ENCODE measurements around the gene ESRRA. TPM values are rescaled to one million over a fixed set of nuclear protein-coding genes. Genes with fewer than 3 reads are reported as not detected.

The ESRRA gene
- total RNA-seq, result 10 to 100 TPM; 18.5 to 21.7 TPM

DNA sequence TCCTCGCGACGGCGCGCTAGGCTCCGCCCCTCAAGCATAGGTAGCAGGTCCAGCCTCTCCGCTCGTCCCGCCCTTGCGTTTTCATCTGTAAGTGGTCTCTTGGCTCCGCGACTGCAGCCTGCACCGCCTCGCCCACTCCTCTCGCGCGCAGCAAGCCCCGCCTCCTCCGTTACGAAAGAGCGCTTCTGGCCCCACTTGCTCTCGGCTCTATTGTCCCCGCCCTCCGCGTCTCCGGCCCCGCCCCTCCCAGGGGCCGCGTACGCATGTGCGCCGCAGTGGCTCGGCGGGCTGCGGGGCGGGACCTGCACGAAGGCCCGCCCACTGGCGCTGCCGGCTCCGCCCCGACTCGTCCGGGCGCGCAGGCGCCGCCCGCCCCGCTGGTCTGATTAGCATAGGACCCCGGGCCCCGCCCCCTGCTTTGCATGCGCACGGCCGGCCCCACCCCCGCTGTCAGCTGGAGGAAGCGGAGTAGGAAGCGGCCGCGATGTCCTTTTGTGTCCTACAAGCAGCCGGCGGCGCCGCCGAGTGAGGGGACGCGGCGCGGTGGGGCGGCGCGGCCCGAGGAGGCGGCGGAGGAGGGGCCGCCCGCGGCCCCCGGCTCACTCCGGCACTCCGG, at the start of gene ESRRA:
TSS of gene ESRRA (plus strand) at position 450 of the 616 bp plus-strand sequence. CDS start 1,656 bp downstream, outside the sequence.
- Mint-ChIP-seq H3K4me3 (peak within 1 kb of the TSS; percentile 91), H3K27ac (peak within 1 kb of the TSS; percentile 91), H3K9me3 (no peaks in the 10 kb centered on the region), H3K36me3 (ENCODE audit: low read depth) (peaks cover 9% of the 10 kb centered on the region), H3K4me1 (ENCODE audit: low read depth) (peaks cover 39% of the 10 kb centered on the region), H3K27me3 (ENCODE audit: low read depth) (peaks cover 12% of the 10 kb centered on the region)
- peak; percentile 100 for DNase-seq
- CTCF ChIA-PET, result interaction anchor here (0.6 to 5.2 kb wide), 23 partner anchors 10 to 120 kb away, joined by 3 to 89 read pairs (median 4); partner anchors contain the start of genes BAD, FERMT3, GPR137 and KCNK4
- intact Hi-C loops (cut with micrococcal nuclease), result loop anchor here (1.0 to 2.0 kb wide), 13 partner anchors 12 to 474 kb away; partner anchors contain the start of genes CCDC88B, COX8A, DNAJC4 and FKBP2

DNA sequence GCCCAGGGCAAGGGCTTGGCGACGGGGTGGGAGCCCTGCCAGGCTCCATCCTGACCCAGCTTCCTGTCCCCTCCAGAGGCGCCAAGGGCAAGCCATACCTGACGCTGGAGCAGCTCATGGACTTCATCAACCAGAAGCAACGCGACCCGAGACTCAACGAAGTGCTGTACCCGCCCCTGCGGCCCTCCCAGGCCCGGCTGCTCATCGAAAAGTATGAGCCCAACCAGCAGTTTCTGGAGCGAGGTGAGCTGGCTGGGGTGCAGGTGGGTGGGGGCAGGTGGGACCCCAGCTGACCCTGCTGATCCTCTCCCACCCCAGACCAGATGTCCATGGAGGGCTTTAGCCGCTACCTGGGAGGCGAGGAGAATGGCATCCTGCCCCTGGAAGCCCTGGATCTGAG, 49.0 kb upstream of the ESRRA start:
- CTCF ChIA-PET, result interaction anchor here (1.3 kb wide), 1 partner anchor 42 kb away, joined by 4 read pairs; no protein-coding TSS in a partner anchor
- intact Hi-C loops (cut with micrococcal nuclease), result no loop called here
- Mint-ChIP-seq H3K4me1 (ENCODE audit: low read depth) (peaks cover 14% of the 10 kb centered on the region), H3K4me3 (no peak overlapping the region), H3K27me3 (ENCODE audit: low read depth) (no peaks in the 10 kb centered on the region), H3K36me3 (ENCODE audit: low read depth) (peaks cover 2% of the 10 kb centered on the region), H3K9me3 (no peaks in the 10 kb centered on the region), H3K27ac (no peak overlapping the region)
- no peak for DNase-seq

DNA sequence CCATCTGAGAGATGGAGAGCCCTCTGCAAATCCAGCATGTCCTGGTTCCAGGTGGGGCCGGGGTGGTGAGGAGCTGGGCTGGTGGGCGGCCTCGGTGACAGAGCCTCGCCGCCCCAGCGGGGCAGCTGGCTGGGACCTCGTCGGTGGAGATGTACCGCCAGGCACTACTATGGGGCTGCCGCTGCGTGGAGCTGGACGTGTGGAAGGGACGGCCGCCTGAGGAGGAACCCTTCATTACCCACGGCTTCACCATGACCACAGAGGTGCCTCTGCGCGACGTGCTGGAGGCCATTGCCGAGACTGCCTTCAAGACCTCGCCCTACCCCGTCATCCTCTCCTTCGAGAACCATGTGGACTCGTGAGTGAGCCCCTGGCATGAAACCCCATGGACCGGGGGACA, 47.0 kb upstream of the ESRRA start:
- DNase-seq, result no peak
- CTCF ChIA-PET, result no interaction called here
- Mint-ChIP-seq H3K4me1 (ENCODE audit: low read depth) (peaks cover 7% of the 10 kb centered on the region), H3K36me3 (ENCODE audit: low read depth) (peaks cover 2% of the 10 kb centered on the region), H3K4me3 (no peak overlapping the region), H3K27me3 (ENCODE audit: low read depth) (no peaks in the 10 kb centered on the region), H3K27ac (no peak overlapping the region), H3K9me3 (no peaks in the 10 kb centered on the region)
- intact Hi-C loops (cut with micrococcal nuclease), result no loop called here

DNA sequence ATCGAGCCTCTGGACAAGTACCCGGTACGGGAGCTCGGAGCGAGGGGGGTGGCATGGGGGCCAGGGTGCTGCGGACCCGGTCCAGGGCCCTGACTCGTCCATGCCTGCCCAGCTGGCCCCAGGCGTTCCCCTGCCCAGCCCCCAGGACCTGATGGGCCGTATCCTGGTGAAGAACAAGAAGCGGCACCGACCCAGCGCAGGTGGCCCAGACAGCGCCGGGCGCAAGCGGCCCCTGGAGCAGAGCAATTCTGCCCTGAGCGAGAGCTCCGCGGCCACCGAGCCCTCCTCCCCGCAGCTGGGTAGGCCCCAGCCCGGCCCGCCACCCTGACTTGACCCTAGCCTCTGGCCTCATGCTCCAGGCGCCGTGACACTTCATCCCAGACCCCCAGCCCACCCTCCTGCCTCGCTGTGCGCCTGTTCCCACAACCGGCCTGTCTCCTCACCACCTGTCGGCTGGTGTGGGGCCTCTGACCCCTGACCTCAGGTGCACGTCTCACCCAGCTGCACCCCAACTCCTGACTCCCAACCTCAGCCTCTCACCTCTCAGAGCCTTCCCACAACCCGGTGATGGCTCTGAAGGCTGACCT, 46.3 kb upstream of the ESRRA start:
- H3K4me3 Mint-ChIP-seq, result no peak overlapping the region
- DNase-seq, result no peak
- H3K27ac Mint-ChIP-seq, result no peak overlapping the region
- no peaks in the 10 kb centered on the region for H3K27me3 Mint-ChIP-seq (ENCODE audit: low read depth)
- intact Hi-C loops (cut with micrococcal nuclease), result no loop called here
- CTCF ChIA-PET, result no interaction called here
- peaks cover 2% of the 10 kb centered on the region for H3K36me3 Mint-ChIP-seq (ENCODE audit: low read depth)
- peaks cover 7% of the 10 kb centered on the region for H3K4me1 Mint-ChIP-seq (ENCODE audit: low read depth)
- H3K9me3 Mint-ChIP-seq, result no peaks in the 10 kb centered on the region

DNA sequence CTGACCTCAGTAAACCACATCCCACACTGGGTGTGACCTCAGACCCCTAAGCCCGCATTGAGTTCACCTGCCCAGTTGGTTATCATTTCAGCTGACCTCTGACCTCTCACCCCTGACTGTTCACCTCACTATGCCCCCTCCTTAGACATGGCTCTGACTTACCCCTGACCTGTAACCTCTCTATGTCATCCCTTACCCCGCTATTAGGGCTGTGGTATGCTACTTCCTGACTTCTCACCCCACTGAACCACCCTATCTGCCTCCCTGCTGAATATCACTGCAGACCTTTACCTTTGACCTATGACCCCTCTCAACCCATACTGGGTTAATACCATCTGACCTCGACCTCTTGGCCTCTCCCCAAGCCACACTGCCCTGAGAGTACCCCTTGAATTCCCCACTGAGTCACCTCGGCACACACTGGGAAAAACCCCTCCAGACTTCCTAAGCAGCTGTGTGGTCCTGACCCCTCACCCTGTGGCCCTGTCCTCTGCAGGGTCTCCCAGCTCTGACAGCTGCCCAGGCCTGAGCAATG, 45.7 kb upstream of the ESRRA start:
- no peak for DNase-seq
- CTCF ChIA-PET, result no interaction called here
- no peaks in the 10 kb centered on the region for H3K9me3 Mint-ChIP-seq
- intact Hi-C loops (cut with micrococcal nuclease), result no loop called here
- no peak overlapping the region for H3K27ac Mint-ChIP-seq
- no peak overlapping the region for H3K4me3 Mint-ChIP-seq
- H3K27me3 Mint-ChIP-seq (ENCODE audit: low read depth), result no peaks in the 10 kb centered on the region
- H3K36me3 Mint-ChIP-seq (ENCODE audit: low read depth), result peaks cover 2% of the 10 kb centered on the region
- H3K4me1 Mint-ChIP-seq (ENCODE audit: low read depth), result peaks cover 7% of the 10 kb centered on the region

DNA sequence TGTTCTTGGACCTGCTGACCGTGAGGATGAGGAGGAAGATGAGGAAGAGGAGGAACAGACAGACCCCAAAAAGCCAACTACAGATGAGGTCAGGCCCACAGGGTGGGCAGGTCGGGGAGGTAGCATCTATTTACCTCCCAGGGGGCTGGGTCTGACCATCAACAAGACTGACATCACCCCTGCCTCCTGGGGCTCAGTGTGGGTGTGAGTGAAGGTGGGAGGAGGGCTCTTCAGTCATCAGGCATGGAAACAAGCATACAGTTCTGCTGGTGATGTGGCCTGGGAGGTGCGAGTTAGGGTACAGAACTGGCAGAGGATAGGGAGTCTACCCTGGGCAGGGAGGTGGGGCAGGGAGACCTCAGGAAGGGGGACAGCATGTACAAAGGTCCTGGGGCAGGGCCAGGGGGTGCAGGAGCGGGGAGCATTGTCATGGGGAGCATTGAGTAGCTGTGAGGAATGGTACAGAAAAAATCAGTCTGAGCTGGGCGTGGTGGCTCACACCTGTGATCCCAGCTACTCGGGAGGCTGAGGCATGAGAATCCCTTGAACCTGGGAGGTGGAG, 45.1 kb upstream of the ESRRA start:
- no peaks in the 10 kb centered on the region for H3K27me3 Mint-ChIP-seq (ENCODE audit: low read depth)
- H3K4me3 Mint-ChIP-seq, result no peak overlapping the region
- intact Hi-C loops (cut with micrococcal nuclease), result no loop called here
- DNase-seq, result no peak
- H3K27ac Mint-ChIP-seq, result no peak overlapping the region
- H3K36me3 Mint-ChIP-seq (ENCODE audit: low read depth), result peaks cover 2% of the 10 kb centered on the region
- CTCF ChIA-PET, result no interaction called here
- H3K4me1 Mint-ChIP-seq (ENCODE audit: low read depth), result peaks cover 7% of the 10 kb centered on the region
- H3K9me3 Mint-ChIP-seq, result no peaks in the 10 kb centered on the region

DNA sequence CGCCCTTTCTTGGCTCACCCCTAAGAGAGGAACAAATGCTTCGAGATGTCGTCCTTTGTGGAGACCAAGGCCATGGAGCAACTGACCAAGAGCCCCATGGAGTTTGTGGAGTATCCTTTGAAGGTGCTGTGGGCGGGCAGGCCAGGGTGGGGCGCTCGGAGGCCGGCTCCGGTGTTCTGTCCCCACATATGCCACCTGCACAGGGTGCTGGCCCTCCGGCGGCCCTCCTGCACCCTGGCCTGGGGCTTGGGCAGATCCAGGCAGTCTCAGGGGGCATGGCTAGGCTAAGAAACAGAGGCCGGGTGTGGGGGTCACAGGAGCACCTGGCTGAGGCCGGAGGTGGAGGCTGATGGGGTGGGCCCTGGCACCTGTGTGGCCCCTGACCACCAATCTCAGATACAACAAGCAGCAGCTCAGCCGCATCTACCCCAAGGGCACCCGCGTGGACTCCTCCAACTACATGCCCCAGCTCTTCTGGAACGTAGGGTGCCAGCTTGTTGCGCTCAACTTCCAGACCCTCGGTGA, 43.7 kb upstream of the ESRRA start:
- no peak for DNase-seq
- Mint-ChIP-seq H3K27me3 (ENCODE audit: low read depth) (no peaks in the 10 kb centered on the region), H3K9me3 (no peaks in the 10 kb centered on the region), H3K36me3 (ENCODE audit: low read depth) (peaks cover 2% of the 10 kb centered on the region), H3K4me3 (no peak overlapping the region), H3K27ac (no peak overlapping the region), H3K4me1 (ENCODE audit: low read depth) (peaks cover 7% of the 10 kb centered on the region)
- intact Hi-C loops (cut with micrococcal nuclease), result no loop called here
- CTCF ChIA-PET, result interaction anchor here (0.7 kb wide), 1 partner anchor 13 kb away, joined by 3 read pairs; no protein-coding TSS in a partner anchor

DNA sequence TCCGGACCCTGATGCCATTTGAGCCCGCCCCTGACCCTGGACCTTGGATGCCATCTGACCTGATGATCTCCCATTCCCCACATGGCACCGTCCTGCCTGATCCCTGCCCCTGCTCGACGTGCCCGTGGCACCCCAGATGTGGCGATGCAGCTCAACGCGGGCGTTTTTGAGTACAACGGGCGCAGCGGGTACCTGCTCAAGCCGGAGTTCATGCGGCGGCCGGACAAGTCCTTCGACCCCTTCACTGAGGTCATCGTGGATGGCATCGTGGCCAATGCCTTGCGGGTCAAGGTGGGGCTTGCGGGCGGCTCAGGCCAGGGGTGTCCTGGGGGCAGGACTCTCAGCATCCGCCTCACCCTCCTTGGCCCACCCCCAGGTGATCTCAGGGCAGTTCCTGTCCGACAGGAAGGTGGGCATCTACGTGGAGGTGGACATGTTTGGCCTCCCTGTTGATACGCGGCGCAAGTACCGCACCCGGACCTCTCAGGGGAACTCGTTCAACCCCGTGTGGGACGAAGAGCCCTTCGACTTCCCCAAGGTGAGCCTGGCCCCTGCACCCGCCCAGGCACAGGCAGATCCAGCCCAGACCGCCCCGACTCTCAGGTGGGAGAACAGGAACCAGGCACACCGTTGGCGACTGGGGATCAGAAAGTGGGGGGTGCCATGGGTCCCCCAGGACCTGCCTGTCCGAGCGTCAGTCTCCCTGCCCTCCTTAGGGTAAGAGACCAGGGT, 42.9 kb upstream of the ESRRA start:
- intact Hi-C loops (cut with micrococcal nuclease), result no loop called here
- peaks cover 2% of the 10 kb centered on the region for H3K36me3 Mint-ChIP-seq (ENCODE audit: low read depth)
- H3K27me3 Mint-ChIP-seq (ENCODE audit: low read depth), result no peaks in the 10 kb centered on the region
- no peak overlapping the region for H3K4me3 Mint-ChIP-seq
- no peaks in the 10 kb centered on the region for H3K9me3 Mint-ChIP-seq
- H3K27ac Mint-ChIP-seq, result no peak overlapping the region
- DNase-seq, result no peak
- CTCF ChIA-PET, result interaction anchor here (0.6 to 1.6 kb wide), 2 partner anchors 10 to 47 kb away, joined by 3 to 4 read pairs; no protein-coding TSS in a partner anchor
- peaks cover 7% of the 10 kb centered on the region for H3K4me1 Mint-ChIP-seq (ENCODE audit: low read depth)

DNA sequence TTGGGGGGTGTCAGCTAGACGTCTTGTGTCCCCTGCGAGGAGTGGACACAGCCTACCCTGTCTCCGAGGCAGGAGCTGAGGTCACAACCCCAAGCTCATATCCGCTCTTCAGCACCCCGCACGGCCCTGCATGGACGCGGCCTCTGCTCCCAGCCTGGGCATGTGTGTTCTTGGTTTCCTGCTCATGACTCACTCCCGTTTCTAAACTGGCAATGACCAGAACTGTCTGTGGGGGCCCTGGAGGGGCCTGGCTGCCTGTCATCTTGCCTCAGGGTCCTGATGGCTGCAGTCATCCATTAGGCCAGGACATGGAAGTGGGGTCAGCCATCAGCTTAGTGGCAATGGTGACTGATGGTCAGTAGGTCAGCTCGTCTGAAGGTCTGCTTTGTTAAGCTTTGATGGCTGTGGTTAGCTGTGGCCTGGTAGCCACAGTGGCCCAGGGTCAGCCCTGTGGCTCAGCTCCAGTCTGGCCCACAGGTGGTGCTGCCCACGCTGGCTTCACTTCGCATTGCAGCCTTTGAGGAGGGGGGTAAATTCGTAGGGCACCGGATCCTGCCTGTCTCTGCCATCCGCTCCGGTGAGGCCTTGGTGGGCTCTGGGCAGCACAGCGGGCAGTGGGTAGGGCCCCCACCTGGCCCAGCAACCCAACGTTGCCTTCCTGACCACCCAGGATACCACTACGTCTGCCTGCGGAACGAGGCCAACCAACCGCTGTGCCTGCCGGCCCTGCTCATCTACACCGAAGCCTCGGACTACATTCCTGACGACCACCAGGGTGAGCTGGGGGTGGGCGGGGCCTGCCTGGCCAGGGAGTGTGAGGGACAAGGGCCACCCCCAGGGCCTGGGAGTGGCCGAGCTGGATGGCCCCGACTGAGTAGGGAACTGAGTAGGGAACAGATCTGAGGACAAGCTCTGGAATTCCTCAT, 42.0 kb upstream of the ESRRA start:
- no peak overlapping the region for H3K4me3 Mint-ChIP-seq
- CTCF ChIA-PET, result interaction anchor here (0.6 to 1.6 kb wide), 2 partner anchors 11 to 46 kb away, joined by 3 to 4 read pairs; no protein-coding TSS in a partner anchor
- H3K27me3 Mint-ChIP-seq (ENCODE audit: low read depth), result no peaks in the 10 kb centered on the region
- DNase-seq, result no peak
- H3K4me1 Mint-ChIP-seq (ENCODE audit: low read depth), result peaks cover 10% of the 10 kb centered on the region
- no peaks in the 10 kb centered on the region for H3K9me3 Mint-ChIP-seq
- H3K36me3 Mint-ChIP-seq (ENCODE audit: low read depth), result peaks cover 2% of the 10 kb centered on the region
- H3K27ac Mint-ChIP-seq, result no peak overlapping the region
- intact Hi-C loops (cut with micrococcal nuclease), result no loop called here

DNA sequence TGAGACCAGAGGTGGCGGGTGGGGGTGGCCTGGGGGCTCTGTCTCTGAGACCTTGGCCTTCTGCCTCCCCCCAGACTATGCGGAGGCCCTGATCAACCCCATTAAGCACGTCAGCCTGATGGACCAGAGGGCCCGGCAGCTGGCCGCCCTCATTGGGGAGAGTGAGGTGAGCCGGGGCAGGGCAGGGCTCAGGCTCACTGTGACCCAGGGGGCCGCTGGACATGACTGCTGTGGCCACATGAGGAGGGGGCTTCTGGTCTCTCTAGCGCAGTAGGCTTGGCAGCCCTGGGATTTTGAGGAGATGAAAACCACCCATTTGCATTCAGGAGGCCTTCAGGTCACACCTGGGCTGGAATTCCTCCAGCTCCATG, 41.4 kb upstream of the ESRRA start:
- CTCF ChIA-PET, result interaction anchor here (1.6 kb wide), 1 partner anchor 11 kb away, joined by 4 read pairs; no protein-coding TSS in a partner anchor
- DNase-seq, result no peak
- Mint-ChIP-seq H3K27me3 (ENCODE audit: low read depth) (no peaks in the 10 kb centered on the region), H3K4me3 (no peak overlapping the region), H3K27ac (no peak overlapping the region), H3K9me3 (no peaks in the 10 kb centered on the region), H3K4me1 (ENCODE audit: low read depth) (peaks cover 13% of the 10 kb centered on the region), H3K36me3 (ENCODE audit: low read depth) (peaks cover 2% of the 10 kb centered on the region)
- intact Hi-C loops (cut with micrococcal nuclease), result no loop called here

DNA sequence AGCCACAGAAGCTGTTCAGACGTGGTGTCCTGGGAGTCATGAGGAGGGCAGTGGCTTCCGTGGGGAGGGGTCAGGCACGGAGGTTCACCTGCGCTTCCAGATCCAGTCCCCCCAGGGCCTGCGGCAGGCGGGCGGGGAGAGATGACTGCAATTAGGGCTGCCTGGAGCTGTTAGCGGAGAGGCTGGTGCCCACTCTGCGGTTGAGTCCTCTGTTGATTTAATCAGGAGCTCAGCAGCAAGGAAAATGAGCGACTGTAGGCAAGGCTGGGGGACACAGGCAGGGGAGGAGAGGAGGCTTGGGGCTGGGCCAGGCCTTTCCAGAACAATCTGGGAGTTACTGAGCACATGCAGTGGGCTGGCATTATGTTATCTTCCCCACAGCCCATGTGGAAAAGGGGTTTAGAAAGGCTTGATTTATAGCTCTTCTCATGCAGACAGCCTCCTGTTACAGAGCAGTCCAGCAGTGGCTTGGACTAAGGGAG, 40.9 kb upstream of the ESRRA start:
- peaks cover under 1% of the 10 kb centered on the region for H3K36me3 Mint-ChIP-seq (ENCODE audit: low read depth)
- intact Hi-C loops (cut with micrococcal nuclease), result no loop called here
- H3K27ac Mint-ChIP-seq, result no peak overlapping the region
- no peaks in the 10 kb centered on the region for H3K9me3 Mint-ChIP-seq
- DNase-seq, result no peak
- H3K27me3 Mint-ChIP-seq (ENCODE audit: low read depth), result no peaks in the 10 kb centered on the region
- CTCF ChIA-PET, result interaction anchor here (1.6 kb wide), 1 partner anchor 12 kb away, joined by 4 read pairs; no protein-coding TSS in a partner anchor
- H3K4me1 Mint-ChIP-seq (ENCODE audit: low read depth), result peaks cover 14% of the 10 kb centered on the region
- H3K4me3 Mint-ChIP-seq, result no peak overlapping the region
